ENCODE data around the gene ZNF260. TPM values are rescaled to one million over a fixed set of nuclear protein-coding genes. Genes with fewer than 3 reads are reported as not detected.

Gene ZNF260
- total and polyA plus RNA-seq, 2 of the 4 experiments (the other 2 are of a cell fraction) = 4.0 to 11.3 TPM

DNA sequence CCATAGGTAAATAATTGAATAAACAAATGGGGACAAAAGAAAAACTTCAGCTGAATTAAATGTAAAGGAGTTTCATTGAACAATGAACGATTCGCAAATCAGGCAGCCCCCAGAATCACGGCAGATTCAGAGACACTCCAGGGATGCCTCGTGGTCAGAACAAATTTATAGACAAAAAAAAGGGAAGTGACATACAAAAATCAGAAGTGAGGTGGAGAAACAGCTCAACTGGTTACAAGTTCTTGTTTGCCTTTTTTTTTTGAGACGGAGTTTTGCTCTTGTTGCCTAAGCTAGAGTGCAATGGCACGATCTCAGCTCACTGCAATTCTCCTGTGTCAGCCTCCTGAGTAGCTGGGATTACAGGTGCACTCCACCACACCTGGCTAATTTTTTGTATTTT, 44.4 kb downstream of the ZNF260 start:
- intact Hi-C loops (cut with micrococcal nuclease) = no loop called here
- Histone ChIP-seq H3K14ac (replicated peaks; ENCODE audit: low read depth, low read length) (no peak overlapping the region), H2AK9ac (replicated peaks; ENCODE audit: low read depth, low read length, poor library complexity) (no peak overlapping the region), H3K56ac (ENCODE audit: extremely low read depth, insufficient read depth, low read length) (no peak overlapping the region), H2BK120ac (ENCODE audit: low read depth, low read length) (no peak overlapping the region), H3K18ac (ENCODE audit: low read depth, low read length) (no peak overlapping the region), H3K4ac (ENCODE audit: low read depth, low read length) (no peak overlapping the region), H3K4me2 (ENCODE audit: low read depth, low read length) (no peak overlapping the region), H2BK20ac (ENCODE audit: low read depth, low read length) (no peak overlapping the region), H2AFZ (replicated peaks; ENCODE audit: low read length, poor library complexity) (no peak overlapping the region), H4K5ac (ENCODE audit: low read depth, low read length) (no peak overlapping the region), H2AK5ac (ENCODE audit: low read depth, low read length) (no peak overlapping the region), H3K79me1 (ENCODE audit: low read depth in 1 of 2, low read length in 2 of 2) (peaks cover 4 to 6% of the 10 kb centered on the region in 2 experiments; a peak in 3 of 4 replicates), H4K20me1 (ENCODE audit: insufficient read depth, low read length) (no peaks in the 10 kb centered on the region), H4K91ac (ENCODE audit: insufficient read depth, low read depth, low read length) (no peak overlapping the region), H2BK5ac (ENCODE audit: low read depth, low read length, poor library complexity, severe bottlenecking) (no peak overlapping the region), H3K9me3 (ENCODE audit: control insufficient read depth, insufficient read depth, low read length) (peaks cover 3% of the 10 kb centered on the region; the same call in 1 of the 2 replicates), H3K27ac (ENCODE audit: insufficient read depth, low read length) (no peak overlapping the region), H3K9me1 (ENCODE audit: insufficient read depth, low read length) (peaks cover 4% of the 10 kb centered on the region), H3K23ac (ENCODE audit: low read depth, low read length) (no peak overlapping the region), H2BK15ac (ENCODE audit: low read depth, low read length) (no peak overlapping the region), H3K4me1 (ENCODE audit: control insufficient read depth, insufficient read depth, low read length) (no peaks in the 10 kb centered on the region), H4K8ac (ENCODE audit: low read depth in 2 of 2, low read length in 2 of 2) (no peak overlapping the region), H3K36me3 (ENCODE audit: control insufficient read depth, insufficient read depth, low read length) (peaks cover 3% of the 10 kb centered on the region; the same call in 1 of the 2 replicates), H3K4me3 (ENCODE audit: insufficient read depth, low read depth, low read length) (no peak overlapping the region), H3K9ac (ENCODE audit: low read depth, low read length) (no peak overlapping the region), H3K27me3 (ENCODE audit: control insufficient read depth, insufficient read depth, low read length) (no peaks in the 10 kb centered on the region)
- DNase-seq (no peak), ATAC-seq (ENCODE audit: low read depth) (no peak)
- 95% methylated on average over 2 of the region's 6 CpGs; no CpG with 5 or more reads in 1 of the 2 experiments for WGBS, 2 experiments (ENCODE audit: extremely low coverage in 2 of 2, insufficient read length in 1 of 2)
- TF ChIP-seq CHD1 (IDR thresholded peaks at IDR 0.05; ENCODE audit: low read depth, low read length) = no peak
- TF ChIP-seq POLR2A (IDR thresholded peaks at IDR 0.05; ENCODE audit: low read depth, low read length) = no peak
- TF ChIP-seq RCOR1 (IDR thresholded peaks at IDR 0.05; ENCODE audit: insufficient replicate concordance, low read length) = no peak
- TF ChIP-seq, protein P1, sequence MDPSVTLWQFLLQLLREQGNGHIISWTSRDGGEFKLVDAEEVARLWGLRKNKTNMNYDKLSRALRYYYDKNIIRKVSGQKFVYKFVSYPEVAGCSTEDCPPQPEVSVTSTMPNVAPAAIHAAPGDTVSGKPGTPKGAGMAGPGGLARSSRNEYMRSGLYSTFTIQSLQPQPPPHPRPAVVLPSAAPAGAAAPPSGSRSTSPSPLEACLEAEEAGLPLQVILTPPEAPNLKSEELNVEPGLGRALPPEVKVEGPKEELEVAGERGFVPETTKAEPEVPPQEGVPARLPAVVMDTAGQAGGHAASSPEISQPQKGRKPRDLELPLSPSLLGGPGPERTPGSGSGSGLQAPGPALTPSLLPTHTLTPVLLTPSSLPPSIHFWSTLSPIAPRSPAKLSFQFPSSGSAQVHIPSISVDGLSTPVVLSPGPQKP (IDR thresholded peaks at IDR 0.05; ENCODE audit: borderline replicate concordance, low read depth, low read length) = no peak
- TF ChIP-seq SMC3 (IDR thresholded peaks at IDR 0.05; ENCODE audit: low read depth, low read length) = no peak
- no peak for TF ChIP-seq BHLHE40 (IDR thresholded peaks at IDR 0.05; ENCODE audit: low read depth, low read length)
- dilution Hi-C loops (cut with HindIII; ENCODE audit: low sequenced_read_pairs, unreplicated experiment) = no loop called here
- in situ Hi-C loops (cut with MboI; ENCODE audit: low sequenced_read_pairs) = loop anchor here (25.0 kb wide), 1 partner anchor 296 kb away; no protein-coding TSS in a partner anchor
- BruUV-seq (replicated peaks) = no TSS peak
- ChIA-PET POLR2A (ENCODE audit: unreplicated experiment) (no interaction called here), CTCF (no interaction called here)
